Hepatocyte (in vitro differentiated cells): Measurements from ENCODE around the gene DPP9.

ENCODE experiments used
- EZH2 ChIP-seq: fragments of 200-600 bp; sonication (generic); IDR thresholded peaks from 2 replicates; pipeline ENCODE4 v1.6.1; 2016; ENCODE audit warnings: antibody characterized with exemption, mild to moderate bottlenecking, borderline replicate concordance
- EZH2phosphoT487 ChIP-seq: fragments of 200-600 bp; sonication (generic); IDR thresholded peaks from one replicate; pipeline ENCODE4 v1.6.1; 2018; ENCODE audit warnings: antibody characterized with exemption, mild to moderate bottlenecking, low read depth, moderate library complexity; ENCODE audit not compliant: unreplicated experiment, severe bottlenecking
- TF ChIP-seq, protein P1 (sequence below): fragments of 200-600 bp; sonication (generic); IDR thresholded peaks from 2 replicates; pipeline ENCODE4 v1.5.1; 2016; ENCODE audit warnings: antibody characterized with exemption, mild to moderate bottlenecking; ENCODE audit not compliant: poor library complexity

DNA sequence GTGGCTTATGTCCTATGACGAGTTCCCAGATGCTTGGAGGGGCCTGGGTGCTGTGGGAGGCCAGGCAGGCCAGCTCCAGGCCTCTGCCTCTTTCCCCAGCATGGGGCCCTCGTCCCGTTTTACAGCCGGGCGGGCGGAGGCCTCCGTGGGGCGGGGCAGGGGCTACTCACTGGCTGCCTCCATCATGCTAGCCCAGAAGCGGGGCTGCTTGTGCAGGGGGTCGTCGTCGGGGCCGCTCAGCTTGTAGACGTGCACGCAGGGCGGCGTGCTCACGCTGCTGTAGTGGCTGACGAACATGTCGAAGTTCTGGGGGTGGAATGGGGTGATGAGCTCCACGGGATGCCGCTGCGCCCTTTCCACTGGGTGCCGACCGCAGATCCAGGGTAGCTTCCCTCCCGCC lies 35.1 kb downstream of the DPP9 start:
- TF ChIP-seq, protein P1, sequence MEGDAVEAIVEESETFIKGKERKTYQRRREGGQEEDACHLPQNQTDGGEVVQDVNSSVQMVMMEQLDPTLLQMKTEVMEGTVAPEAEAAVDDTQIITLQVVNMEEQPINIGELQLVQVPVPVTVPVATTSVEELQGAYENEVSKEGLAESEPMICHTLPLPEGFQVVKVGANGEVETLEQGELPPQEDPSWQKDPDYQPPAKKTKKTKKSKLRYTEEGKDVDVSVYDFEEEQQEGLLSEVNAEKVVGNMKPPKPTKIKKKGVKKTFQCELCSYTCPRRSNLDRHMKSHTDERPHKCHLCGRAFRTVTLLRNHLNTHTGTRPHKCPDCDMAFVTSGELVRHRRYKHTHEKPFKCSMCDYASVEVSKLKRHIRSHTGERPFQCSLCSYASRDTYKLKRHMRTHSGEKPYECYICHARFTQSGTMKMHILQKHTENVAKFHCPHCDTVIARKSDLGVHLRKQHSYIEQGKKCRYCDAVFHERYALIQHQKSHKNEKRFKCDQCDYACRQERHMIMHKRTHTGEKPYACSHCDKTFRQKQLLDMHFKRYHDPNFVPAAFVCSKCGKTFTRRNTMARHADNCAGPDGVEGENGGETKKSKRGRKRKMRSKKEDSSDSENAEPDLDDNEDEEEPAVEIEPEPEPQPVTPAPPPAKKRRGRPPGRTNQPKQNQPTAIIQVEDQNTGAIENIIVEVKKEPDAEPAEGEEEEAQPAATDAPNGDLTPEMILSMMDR, result no peak
- TF ChIP-seq EZH2phosphoT487 (no peak), EZH2 (no peak)
